Natural killer cell (primary cell): ENCODE measurements around the gene PROC. TPM values are rescaled to one million over a fixed set of nuclear protein-coding genes. Genes with fewer than 3 reads are reported as not detected.

Source experiments
- ATAC-seq, 3 donors: fragments of 150-1000 bp in 2 of 3; fragments of 200-7000 bp in 1 of 3; cut with Tn5 transposase; 1 replicate in 1 of 3; 2 replicates in 2 of 3; pipeline ENCODE4 v1.10.0; 2021; ENCODE audit warnings: mild to moderate bottlenecking in 2 of 3, moderate library complexity in 2 of 3
- DNase-seq, 2 donors: peaks; one replicate each; pipeline versions ENCODE4 v3.0.0 to v3.0.0-alpha.2; 2013 to 2021; ENCODE audit warnings: mixed read lengths in 1 of 2
- H3K27ac ChIP-seq: one replicate; pipeline ENCODE4 v1.5.1; 2013; ENCODE audit warnings: mild to moderate bottlenecking, low read length
- H3K27me3 ChIP-seq: one replicate; pipeline ENCODE4 v1.6.1; 2013; ENCODE audit warnings: low read length; ENCODE audit not compliant: control insufficient read depth, insufficient read depth
- H3K36me3 ChIP-seq: one replicate; pipeline ENCODE4 v1.6.1; 2013; ENCODE audit warnings: low read length; ENCODE audit not compliant: control insufficient read depth, insufficient read depth
- H3K4me1 ChIP-seq: one replicate; pipeline ENCODE4 v1.6.1; 2013; ENCODE audit warnings: low read length; ENCODE audit not compliant: control insufficient read depth, insufficient read depth
- H3K4me3 ChIP-seq: one replicate; pipeline ENCODE4 v1.5.1; 2013; ENCODE audit warnings: low read length
- H3K9me3 ChIP-seq: one replicate; pipeline ENCODE4 v1.6.1; 2013; ENCODE audit warnings: low read length; ENCODE audit not compliant: control insufficient read depth, insufficient read depth
- H3K27ac Mint-ChIP-seq, 2 donors: one replicate each; pipeline ENCODE4 v1.8.0; 2022; ENCODE audit warnings: mild to moderate bottlenecking in 2 of 2, mixed read lengths in 2 of 2, moderate library complexity in 1 of 2
- H3K27me3 Mint-ChIP-seq, 2 donors: one replicate each; pipeline ENCODE4 v1.8.0; 2022; ENCODE audit warnings: low read depth in 2 of 2, mixed read lengths in 2 of 2
- H3K36me3 Mint-ChIP-seq: one replicate; pipeline ENCODE4 v1.8.0; 2022; ENCODE audit warnings: mixed read lengths
- H3K4me1 Mint-ChIP-seq, 2 donors: one replicate each; pipeline ENCODE4 v1.8.0; 2022; ENCODE audit warnings: mixed read lengths in 2 of 2
- H3K4me3 Mint-ChIP-seq: one replicate; pipeline ENCODE4 v1.8.0; 2022; ENCODE audit warnings: mild to moderate bottlenecking, moderate library complexity, mixed read lengths
- H3K9me3 Mint-ChIP-seq, 2 donors: one replicate each; pipeline ENCODE4 v1.8.0; 2022; ENCODE audit warnings: mixed read lengths in 2 of 2
- WGBS: methylation state at CpG from one replicate; pipeline ENCODE4 v1.1.7; 2013; ENCODE audit warnings: missing lambda C conversion rate; ENCODE audit not compliant: insufficient coverage; 5-methylcytosine and 5-hydroxymethylcytosine counted together
- intact Hi-C: fragments of 100-400 bp; cut with micrococcal nuclease; formaldehyde crosslinking; loops from one replicate; pipeline ENCODE4 v1.14.2; 2022
- total RNA-seq, 4 donors: library from RNA; stranded (reverse); fragments of 120-200 nt in 1 of 4; gene quantifications; one replicate each; pipeline versions ENCODE4 v1.2.3 to v1.2.4, GENCODE V29; 2013 to 2022
- TF ChIP-seq, protein P1 (sequence below): fragments of 200-600 bp; IDR thresholded peaks from one replicate; pipeline ENCODE4 v1.8.0; 2022; ENCODE audit warnings: antibody characterized with exemption

PROC gene
- total RNA-seq, 3 donors from 2014 or later (not counting 1 experiment from before 2014, with no cell fraction given), result not detected

DNA sequence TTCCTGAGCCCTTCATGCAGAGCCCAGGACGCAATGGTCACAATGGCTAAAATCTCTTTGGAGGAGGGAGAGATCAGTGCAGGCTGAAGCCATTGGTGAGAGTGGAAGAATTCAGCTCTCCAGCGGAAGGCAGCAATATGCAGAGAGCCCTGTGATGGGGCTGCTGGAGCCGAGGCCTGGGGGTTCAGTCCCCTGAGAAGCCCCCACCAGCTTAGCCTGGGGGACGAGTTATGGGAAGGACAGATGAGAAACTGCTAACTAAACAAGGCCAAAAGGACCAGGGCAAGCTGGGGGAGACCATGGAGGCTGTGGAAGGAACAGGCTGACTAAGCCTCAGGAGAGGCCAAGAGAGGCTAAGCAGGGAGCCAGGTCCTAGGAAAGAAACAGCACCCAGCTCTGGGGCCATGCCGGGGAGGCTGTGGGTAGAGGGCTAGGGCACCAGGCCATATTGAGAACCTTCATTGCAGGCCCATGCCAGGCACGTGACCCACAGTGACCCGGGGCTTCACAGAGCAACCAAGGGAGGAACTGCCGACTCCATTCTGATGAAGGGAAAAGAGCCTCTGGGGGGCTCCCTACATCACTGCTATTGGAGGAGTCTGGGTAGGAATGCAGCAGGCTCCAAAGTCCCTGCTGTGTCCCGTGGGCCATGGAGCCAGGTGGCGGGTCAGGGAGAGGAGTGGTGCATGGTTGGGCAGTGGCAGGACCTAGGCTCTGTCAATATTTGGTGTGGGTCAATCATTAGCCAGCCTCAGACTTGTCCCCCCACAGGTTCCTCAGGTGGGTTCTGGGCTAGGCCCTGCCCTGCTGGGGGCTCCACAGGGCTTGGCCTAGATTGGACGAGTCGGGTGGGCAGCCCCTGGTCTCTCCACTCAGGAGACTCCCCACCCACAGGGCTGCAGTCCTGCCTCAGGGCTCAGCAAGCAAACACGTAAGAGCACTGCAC is 19.8 kb downstream of the PROC start:
- Histone ChIP-seq H3K36me3 (no peaks in the 10 kb centered on the region), H3K9me3 (peaks cover 3% of the 10 kb centered on the region), H3K4me1 (no peaks in the 10 kb centered on the region), H3K27ac (no peak overlapping the region), H3K4me3 (no peak overlapping the region), H3K27me3 (no peaks in the 10 kb centered on the region)
- Mint-ChIP-seq H3K27me3 (no peaks in the 10 kb centered on the region), H3K27ac (no peak overlapping the region), H3K36me3 (no peaks in the 10 kb centered on the region), H3K4me1 (no peaks in the 10 kb centered on the region), H3K9me3 (peaks cover 0 to 4% of the 10 kb centered on the region in 2 donors), H3K4me3 (no peak overlapping the region)
- intact Hi-C loops, result no loop called here
- TF ChIP-seq, protein P1, sequence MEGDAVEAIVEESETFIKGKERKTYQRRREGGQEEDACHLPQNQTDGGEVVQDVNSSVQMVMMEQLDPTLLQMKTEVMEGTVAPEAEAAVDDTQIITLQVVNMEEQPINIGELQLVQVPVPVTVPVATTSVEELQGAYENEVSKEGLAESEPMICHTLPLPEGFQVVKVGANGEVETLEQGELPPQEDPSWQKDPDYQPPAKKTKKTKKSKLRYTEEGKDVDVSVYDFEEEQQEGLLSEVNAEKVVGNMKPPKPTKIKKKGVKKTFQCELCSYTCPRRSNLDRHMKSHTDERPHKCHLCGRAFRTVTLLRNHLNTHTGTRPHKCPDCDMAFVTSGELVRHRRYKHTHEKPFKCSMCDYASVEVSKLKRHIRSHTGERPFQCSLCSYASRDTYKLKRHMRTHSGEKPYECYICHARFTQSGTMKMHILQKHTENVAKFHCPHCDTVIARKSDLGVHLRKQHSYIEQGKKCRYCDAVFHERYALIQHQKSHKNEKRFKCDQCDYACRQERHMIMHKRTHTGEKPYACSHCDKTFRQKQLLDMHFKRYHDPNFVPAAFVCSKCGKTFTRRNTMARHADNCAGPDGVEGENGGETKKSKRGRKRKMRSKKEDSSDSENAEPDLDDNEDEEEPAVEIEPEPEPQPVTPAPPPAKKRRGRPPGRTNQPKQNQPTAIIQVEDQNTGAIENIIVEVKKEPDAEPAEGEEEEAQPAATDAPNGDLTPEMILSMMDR, result no peak
- ATAC-seq, result no peak
- 92% methylated on average over 12 of the region's 13 CpGs for WGBS
- no peak for DNase-seq

DNA sequence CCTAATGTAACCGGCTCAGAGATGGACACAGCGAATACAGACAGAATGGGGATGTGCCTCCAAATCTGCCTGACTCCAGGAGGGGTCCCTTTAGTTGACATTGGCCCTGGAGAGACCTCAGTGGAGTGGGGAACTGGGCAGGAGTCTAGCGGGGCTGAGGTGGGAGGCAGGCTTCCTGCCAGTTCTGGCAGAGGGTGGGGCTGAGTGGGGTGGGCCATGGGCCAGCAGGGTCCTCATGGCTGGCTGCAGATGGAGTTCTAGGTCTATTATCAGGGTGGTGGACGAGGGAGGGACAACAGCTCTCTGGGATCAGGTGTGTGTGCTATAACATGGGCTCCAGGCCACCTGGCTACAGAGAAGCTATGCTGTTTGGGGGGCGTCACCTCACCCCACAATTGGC is 21.1 kb downstream of the PROC start:
- no peak for ATAC-seq

DNA sequence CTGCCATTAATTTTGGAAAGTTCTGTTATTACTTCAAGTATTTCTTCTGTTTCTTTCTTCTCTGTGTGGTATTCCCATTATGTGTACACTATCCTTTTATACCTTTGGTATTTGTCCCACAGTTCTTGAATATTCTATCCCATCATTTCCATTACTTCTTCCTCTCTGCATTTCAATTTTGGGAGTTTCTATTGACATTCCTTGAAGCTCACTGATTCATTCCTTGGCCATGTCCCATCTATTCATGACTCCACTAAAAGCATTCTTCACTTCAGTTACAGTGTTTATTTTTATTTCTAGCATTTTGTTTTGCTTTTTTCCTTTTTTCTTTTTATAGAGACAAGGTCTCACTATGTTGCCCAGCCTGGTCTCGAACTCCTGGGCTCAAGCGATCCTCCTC is 30.3 kb downstream of the PROC start:
- H3K9me3 ChIP-seq, result no peaks in the 10 kb centered on the region
- DNase-seq, result no peak
- H3K27ac Mint-ChIP-seq, result no peak overlapping the region
- H3K9me3 Mint-ChIP-seq, result peaks cover 4% of the 10 kb centered on the region in 2 donors
- peaks cover 0 to 5% of the 10 kb centered on the region in 2 donors for H3K27me3 Mint-ChIP-seq
- no peaks in the 10 kb centered on the region for H3K4me1 Mint-ChIP-seq
- no peak overlapping the region for H3K4me3 ChIP-seq
- intact Hi-C loops, result no loop called here
- peaks cover 6% of the 10 kb centered on the region for H3K36me3 Mint-ChIP-seq
- ATAC-seq, result no peak
- TF ChIP-seq, protein P1, result no peak
- no peak overlapping the region for H3K27ac ChIP-seq
- no peaks in the 10 kb centered on the region for H3K36me3 ChIP-seq
- H3K27me3 ChIP-seq, result no peaks in the 10 kb centered on the region
- H3K4me1 ChIP-seq, result no peaks in the 10 kb centered on the region
- 89% methylated on average over 2 of the region's 2 CpGs for WGBS
- no peak overlapping the region for H3K4me3 Mint-ChIP-seq

More for the DNA sequence above, 21.1 kb downstream of the PROC start:
- 95% methylated on average over 5 of the region's 5 CpGs for WGBS
- H3K4me1 ChIP-seq, result no peaks in the 10 kb centered on the region
- Mint-ChIP-seq H3K27ac (no peak overlapping the region), H3K9me3 (peaks cover 0 to 4% of the 10 kb centered on the region in 2 donors), H3K4me3 (no peak overlapping the region), H3K27me3 (no peaks in the 10 kb centered on the region), H3K36me3 (no peaks in the 10 kb centered on the region), H3K4me1 (no peaks in the 10 kb centered on the region)
- TF ChIP-seq, protein P1, result no peak
- H3K4me3 ChIP-seq, result no peak overlapping the region
- H3K27me3 ChIP-seq, result no peaks in the 10 kb centered on the region
- H3K27ac ChIP-seq, result no peak overlapping the region
- peaks cover 3% of the 10 kb centered on the region for H3K9me3 ChIP-seq
- no peaks in the 10 kb centered on the region for H3K36me3 ChIP-seq
- intact Hi-C loops, result no loop called here
- no peak for DNase-seq
